ENCODE measurements around the gene PLXNB2. TPM values are rescaled to one million over a fixed set of nuclear protein-coding genes. Genes with fewer than 3 reads are reported as not detected.
A peak's percentile ranks its signal among the peaks of the same experiment; 100 is the strongest.
"Not testable (repeated sequence)": the region's sequence is repeated elsewhere in the genome, so short reads cannot be mapped to it uniquely, and the experiment has no call there.

PLXNB2 gene
- total RNA-seq, 1 donor from 2014 or later = 148 TPM

DNA sequence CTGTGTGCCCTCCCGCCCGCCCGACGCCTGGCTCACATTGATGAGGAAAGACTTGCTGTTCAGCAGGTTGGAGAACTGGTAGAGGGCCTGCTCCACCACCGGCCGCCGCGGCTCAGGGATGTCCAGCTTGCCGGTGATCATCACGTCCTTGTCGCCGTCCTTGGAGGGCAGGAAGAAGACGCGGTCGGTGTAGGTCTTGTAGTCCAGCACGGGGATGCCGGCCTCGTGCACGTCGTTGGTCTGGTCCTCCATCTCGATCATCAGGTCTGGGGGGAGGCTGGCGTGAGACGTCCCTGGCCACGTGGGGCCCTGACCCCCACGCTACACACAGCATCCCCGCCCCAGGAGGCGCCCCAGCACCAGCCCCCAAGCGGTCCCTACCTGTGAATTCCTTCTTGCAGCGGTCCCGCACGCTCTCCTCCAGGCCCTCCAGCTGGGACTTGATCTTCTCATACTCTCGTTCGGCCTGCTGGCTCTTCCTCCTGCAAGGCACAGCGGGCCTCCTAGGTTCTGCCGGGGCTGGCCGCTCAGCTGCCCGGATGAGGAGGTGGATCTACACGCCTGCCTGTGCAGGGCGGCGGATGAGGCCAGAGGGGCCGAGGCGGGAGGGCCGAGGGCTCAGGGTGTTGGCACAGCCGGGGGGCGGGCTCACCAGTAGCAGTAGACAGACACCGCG lies 26.6 kb downstream of the PLXNB2 start:
- ATAC-seq = no peak

DNA sequence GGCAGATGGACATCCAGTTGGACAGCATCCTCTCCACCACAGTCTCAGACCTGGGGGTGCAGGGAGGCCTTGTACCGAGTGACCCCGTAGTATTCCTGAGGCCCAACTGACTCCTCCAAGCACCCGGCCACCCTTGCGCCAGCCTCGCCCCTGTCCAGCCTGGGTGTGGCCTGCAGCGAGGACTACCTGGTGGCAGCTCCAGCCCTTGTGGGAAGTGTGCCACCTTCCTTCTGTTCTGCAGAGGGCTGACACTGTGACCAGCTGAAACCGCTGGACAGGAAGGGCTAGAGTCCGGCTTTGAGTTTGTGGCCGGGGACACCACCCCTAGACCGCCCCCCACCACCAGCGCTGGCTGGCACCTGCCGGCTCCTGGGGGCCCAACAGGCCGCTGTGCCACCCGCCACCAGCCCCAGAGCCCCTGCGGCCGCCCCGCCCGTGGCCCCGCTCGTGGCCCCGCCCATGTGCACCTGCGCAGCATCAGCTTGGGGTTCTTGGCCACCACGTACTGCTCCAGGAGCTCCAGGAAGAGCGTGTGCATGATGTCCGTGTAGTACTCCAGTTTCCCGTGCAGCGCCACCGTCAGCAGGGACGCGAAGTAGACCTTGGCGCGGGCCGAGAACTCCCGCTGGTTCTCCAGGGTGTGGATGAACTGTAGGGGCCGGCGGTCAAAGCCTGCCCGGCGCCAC lies 27.3 kb downstream of the PLXNB2 start:
- ATAC-seq = no peak

DNA sequence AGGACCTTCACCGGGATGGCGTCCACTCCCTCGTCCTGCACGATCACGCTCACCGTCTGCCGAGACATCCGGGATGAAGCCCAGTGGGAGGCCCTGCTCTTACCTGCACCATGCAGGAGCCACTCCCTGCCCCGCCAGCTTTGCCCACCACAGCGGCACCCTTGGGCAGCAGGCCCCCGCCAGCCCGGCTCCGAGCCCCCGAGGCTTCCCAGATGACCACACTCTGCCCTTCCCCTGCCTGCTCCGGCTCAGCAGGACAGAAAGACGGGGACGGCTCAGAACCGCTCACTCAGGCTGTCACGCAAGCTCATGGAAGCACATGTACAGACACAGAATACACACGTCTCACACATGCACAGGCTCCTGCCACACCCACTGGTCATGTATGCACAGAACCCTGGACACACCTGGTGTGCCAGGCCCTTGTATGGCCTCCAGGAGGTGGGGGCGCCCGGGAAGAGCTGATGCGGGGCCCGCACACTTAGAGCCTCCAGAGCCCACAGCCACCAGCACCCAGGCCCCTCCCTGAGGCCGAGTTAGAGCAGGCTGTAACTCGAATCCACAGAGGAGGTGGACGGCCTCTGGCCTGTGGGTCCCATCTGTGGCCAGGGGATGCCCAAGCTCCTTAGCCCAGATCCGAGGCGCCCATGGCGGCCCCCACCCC lies 28.4 kb downstream of the PLXNB2 start:
- ATAC-seq = no peak

DNA sequence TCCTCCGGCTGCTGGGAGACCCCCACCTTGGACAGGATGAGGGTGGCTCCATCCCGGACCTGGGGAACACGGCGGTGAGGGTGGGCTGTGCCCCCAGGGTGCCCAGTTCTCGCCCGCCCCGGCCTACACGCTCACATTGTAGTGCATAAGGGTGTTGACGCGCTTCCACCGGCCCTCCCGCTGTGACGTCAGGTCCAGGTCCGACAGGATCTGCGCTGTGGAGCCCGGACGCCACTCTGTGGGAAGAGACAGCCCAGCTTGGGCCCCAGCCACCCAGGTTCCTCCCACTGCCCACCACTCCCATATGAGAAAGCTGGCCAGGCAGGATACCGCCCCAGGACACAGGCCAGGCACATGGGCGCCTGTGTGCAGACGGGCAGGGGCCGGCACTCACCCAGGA lies 29.0 kb downstream of the PLXNB2 start:
- no peak for ATAC-seq

DNA sequence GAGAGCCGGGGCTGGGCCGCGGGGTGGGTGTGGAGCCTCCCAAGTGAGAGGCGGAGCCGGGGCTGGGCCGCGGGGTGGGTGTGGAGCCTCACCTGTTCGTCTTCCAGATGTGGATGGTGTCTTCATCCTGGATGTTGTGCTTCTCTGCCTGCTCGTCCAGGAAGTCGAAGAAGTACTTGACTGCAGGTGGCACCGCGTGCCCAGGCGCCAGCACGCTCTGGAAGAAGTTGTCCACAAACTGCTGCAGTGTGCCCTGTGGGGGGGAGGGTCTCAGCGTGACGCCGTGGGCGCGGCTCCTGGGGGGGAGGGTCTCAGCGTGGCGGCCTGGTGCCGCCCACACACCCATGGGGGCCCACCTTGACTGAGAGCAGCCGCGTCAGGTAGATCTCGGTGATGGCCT lies 29.7 kb downstream of the PLXNB2 start:
- ATAC-seq = no peak

- peak; percentile 61 for ATAC-seq
These were observed 31.3 kb downstream of the PLXNB2 start for GRCh38 chr22:50276143-50276542.

DNA sequence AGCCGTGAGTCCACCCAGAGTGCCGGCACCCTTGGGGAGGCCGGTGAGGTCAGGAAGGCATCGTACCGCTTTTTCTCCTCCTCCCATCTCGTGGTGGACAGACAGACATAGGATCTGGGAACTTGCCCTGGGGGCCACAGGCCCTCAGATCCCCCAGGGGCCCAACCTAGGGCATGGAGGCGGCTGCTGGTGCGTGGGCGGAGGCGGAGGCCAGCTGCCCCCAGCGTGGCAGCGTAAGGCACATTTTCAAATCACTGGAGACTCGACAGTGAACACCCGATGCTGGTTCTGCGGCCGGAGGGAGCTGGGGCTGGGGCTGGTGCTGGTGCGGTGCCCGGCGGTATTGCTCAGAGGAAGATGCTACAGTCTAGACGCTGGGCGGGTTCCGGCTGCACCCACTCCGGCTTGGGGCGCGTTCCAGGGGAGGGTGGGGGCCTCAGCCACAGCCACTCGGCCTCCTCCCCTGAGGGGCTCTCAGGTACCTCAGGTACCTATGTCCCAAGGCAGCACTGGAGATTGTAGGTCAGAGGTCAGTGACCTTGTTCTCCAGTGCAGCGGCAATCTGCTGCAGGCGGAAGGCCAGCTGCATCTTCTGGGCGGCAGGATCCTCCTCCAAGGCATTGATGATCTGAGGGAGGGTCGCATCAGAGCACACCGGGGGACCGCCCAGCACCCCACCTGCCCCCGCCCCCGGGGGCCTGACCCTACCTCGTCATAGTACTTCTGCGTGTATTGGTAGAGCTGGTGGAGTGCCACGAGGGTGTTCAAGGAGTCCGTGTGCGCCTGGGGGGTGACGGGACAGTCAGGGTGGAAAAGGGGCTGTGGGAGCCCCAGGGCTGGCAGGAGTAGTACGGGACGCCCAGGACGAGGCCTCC lies 32.0 kb downstream of the PLXNB2 start:
- no peak for ATAC-seq

DNA sequence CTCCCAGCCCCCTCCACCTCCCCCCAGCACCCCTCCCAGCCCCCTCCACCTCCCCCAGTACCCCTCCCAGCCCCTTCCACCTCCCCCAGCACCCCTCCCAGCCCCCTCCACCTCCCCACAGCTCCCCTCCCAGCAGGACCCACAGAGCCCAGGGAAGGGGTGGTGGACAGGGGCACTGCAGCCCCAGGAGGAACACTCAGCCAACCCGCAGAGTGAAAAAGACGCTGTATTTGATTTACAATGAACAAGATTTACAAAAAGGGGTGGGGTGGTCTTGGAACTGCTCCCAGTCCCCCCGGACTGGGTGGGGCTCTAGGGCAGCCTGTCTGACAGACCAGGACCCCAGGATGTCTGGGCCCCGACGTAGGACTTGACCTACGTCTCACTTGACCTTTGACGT lies 32.7 kb downstream of the PLXNB2 start:
- ATAC-seq = no peak

DNA sequence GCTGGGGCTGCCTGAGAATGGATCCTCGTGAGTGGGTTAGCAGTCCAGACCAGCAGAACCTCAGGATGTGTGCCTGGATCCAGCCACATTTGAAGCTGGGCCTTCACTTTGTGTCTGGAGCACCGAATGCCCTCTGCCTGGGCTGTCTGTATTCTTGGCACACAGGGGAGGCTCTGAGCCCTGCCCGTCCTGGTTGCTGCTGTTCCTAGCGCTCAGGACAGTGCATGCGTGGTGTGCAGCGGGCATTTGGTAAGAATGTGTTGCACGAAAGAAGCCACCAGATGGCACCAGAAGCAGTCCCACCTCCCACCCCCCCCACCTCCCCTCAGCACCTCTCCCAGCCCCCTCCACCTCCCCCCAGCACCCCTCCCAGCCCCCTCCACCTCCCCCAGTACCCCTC lies 33.1 kb downstream of the PLXNB2 start:
- ATAC-seq = no peak

GRCh38 chr22:50273781-50274180 lies 33.7 kb downstream of the PLXNB2 start:
- not testable (repeated sequence) for ATAC-seq

GRCh38 chr22:50273352-50273751 lies 34.1 kb downstream of the PLXNB2 start:
- ATAC-seq = not testable (repeated sequence)

GRCh38 chr22:50272044-50272802 lies 35.2 kb downstream of the PLXNB2 start:
- ATAC-seq = no peak

DNA sequence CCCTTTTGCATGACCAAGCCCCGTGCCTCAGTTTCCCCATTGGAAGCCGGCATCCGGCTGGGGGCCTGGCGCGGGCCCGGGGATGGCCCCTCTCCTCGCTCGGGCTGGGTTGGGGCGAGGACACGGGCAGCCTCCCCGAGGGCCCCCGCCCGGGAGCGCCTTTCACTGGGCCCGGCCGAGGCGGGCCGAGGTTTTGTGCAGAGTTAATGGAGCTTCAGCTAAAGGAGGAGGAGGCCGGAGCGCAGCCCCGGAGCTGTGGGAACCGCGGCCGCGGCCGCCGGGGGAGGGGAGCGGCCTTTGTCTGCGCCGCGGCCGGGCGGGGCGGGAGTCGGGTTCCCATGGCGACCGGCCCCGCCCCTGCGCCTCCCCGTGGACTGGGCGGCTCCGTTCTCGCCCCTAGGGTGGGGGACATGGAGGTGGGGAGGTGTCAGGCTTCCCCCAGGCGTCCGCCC lies 35.9 kb downstream of the PLXNB2 start:
- ATAC-seq = peak; percentile 50

GRCh38 chr22:50270666-50271394 lies 36.6 kb downstream of the PLXNB2 start:
- ATAC-seq = peak; percentile 23

DNA sequence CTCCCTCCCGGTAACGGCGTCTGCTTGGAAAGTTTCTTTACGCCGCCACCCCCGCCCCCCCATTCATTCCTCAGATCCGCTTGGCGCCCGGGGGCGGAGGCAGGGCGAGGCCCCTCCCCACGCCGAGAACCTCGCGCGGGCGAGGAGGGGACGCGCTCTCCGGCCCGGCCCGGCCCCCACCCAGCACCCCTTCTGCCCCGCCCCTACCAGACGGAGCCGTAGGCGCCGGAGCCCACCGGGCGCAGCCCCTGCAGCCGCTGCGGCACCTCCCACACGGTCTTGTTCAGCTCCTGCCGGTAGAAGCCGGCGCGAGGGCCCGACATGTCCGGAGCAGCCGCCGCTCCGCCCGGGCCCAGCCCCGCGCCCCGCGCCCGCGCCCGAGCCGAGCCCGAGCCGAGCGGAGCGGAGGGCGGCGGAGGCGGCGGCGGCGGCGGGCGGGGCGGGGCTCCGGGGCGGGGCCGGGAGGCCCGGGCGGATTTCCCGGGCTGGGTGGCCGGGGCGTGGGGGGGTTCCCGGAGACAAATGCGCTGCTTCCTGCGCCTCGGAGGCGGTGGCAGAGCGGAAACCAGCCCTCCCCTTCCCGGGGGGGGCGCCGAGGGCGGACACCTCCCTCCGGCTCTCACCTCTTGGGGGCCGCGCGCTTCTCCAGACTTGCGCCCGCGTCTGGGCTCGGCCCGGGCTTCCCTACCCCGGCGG lies 37.3 kb downstream of the PLXNB2 start, which contains the start of gene MAPK11:
TSS of gene MAPK11 (minus strand) at position 411 of the 696 bp plus-strand sequence. CDS start at position 323, 88 bp downstream.
- peak; percentile 17 for ATAC-seq

- peak; percentile 0 for ATAC-seq
These were observed 37.9 kb downstream of the PLXNB2 start for GRCh38 chr22:50269573-50269969.

- peak; percentile 6 for ATAC-seq
These were observed 38.8 kb downstream of the PLXNB2 start for GRCh38 chr22:50268655-50269113.

GRCh38 chr22:50267591-50268390 lies 39.7 kb downstream of the PLXNB2 start:
- ATAC-seq = peak; percentile 39

- ATAC-seq = no peak
These were observed 40.5 kb downstream of the PLXNB2 start for GRCh38 chr22:50266994-50267393.

Data from esophagus mucosa (tissue), 1 donor.